Prostate gland (tissue), 2 donors: ENCODE results near the gene CRYBB2. TPM values are rescaled to one million over a fixed set of nuclear protein-coding genes. Genes with fewer than 3 reads are reported as not detected.

Source experiments
- DNase-seq: peaks from one replicate; pipeline ENCODE4 v3.0.0-alpha.2; 2019; ENCODE audit warnings: low spot score
- H3K27ac ChIP-seq, 2 donors: fragments of 200-600 bp; sonication (generic); 2 replicates each; pipeline ENCODE4 v1.5.1; 2017 to 2019
- H3K27me3 ChIP-seq: fragments of 200-600 bp; sonication (generic); replicated peaks from 2 replicates; pipeline ENCODE4 v1.5.1; 2019; ENCODE audit not compliant: insufficient read depth
- H3K36me3 ChIP-seq, 2 donors: fragments of 200-600 bp; sonication (generic); 1 replicate in 1 of 2; 2 replicates in 1 of 2; pipeline versions ENCODE4 v1.5.1 to v1.8.1; 2017 to 2019
- H3K4me1 ChIP-seq: fragments of 200-600 bp; sonication (generic); replicated peaks from 2 replicates; pipeline ENCODE4 v1.5.1; 2019
- H3K4me3 ChIP-seq, 2 donors: fragments of 200-600 bp; sonication (generic); 2 replicates each; pipeline ENCODE4 v1.5.1; 2017 to 2019
- H3K9me3 ChIP-seq: fragments of 200-600 bp; sonication (generic); 2 replicates; pipeline ENCODE4 v1.5.1; 2017
- POLR2A ChIP-seq: fragments of 450-650 bp; IDR thresholded peaks from one replicate; pipeline ENCODE4 v1.6.1; 2016; ENCODE audit warnings: antibody characterized with exemption, mild to moderate bottlenecking
- POLR2AphosphoS5 ChIP-seq: sonication (generic); formaldehyde crosslinking; IDR thresholded peaks from one replicate; pipeline ENCODE4 v1.6.1; 2017; ENCODE audit warnings: antibody characterized with exemption
- WGBS: methylation state at CpG from one replicate; pipeline ENCODE4 v1.1.5; 2018; 5-methylcytosine and 5-hydroxymethylcytosine counted together
- intact Hi-C: fragments of 100-400 bp; cut with DNase I; formaldehyde crosslinking; loops from one replicate; pipeline ENCODE4 v1.14.2; 2022
- total RNA-seq, 2 donors: library from RNA; depleted of rRNA; stranded (reverse); fragments of >200 nt; gene quantifications; one replicate each; pipeline ENCODE4 v1.1.0, GENCODE V29; 2016
- TF ChIP-seq, protein P1 (sequence below), 4 experiments: fragments of 200-600 bp in 2 of 4; fragments of 450-650 bp in 2 of 4; sonication (generic) in 2 of 4; IDR thresholded peaks; 1 replicate in 3 of 4; 2 replicates in 1 of 4; pipeline ENCODE4 v1.5.1; 2016 to 2019; ENCODE audit warnings: antibody characterized with exemption in 4 of 4, mild to moderate bottlenecking in 2 of 4, moderate library complexity in 2 of 4

CRYBB2 gene
- total RNA-seq, 2 donors from 2014 or later: 1.9 TPM; not detected in 1

DNA sequence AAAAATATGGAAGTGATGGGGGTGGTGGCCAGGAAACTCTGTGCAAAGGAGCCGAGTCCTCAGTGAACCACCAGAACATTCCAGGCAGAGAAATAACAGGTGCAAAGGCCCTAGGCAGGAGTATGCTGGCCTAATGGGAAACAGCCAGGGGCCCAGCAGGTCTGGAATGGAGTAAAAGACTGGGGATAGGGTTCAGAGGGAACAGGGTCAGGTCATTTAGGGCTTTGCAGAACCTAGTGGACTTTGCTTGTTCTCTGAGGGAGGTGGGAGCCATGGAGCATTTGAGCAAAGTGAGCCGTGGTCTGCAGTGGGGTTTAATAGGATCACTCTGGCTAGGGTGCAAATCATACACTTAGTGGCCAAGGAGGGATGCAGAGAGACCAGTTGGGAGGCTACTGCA is 11.1 kb upstream of the CRYBB2 start:
- no peaks in the 10 kb centered on the region for H3K36me3 ChIP-seq
- TF ChIP-seq POLR2AphosphoS5: no peak
- TF ChIP-seq POLR2A: no peak
- TF ChIP-seq, protein P1, sequence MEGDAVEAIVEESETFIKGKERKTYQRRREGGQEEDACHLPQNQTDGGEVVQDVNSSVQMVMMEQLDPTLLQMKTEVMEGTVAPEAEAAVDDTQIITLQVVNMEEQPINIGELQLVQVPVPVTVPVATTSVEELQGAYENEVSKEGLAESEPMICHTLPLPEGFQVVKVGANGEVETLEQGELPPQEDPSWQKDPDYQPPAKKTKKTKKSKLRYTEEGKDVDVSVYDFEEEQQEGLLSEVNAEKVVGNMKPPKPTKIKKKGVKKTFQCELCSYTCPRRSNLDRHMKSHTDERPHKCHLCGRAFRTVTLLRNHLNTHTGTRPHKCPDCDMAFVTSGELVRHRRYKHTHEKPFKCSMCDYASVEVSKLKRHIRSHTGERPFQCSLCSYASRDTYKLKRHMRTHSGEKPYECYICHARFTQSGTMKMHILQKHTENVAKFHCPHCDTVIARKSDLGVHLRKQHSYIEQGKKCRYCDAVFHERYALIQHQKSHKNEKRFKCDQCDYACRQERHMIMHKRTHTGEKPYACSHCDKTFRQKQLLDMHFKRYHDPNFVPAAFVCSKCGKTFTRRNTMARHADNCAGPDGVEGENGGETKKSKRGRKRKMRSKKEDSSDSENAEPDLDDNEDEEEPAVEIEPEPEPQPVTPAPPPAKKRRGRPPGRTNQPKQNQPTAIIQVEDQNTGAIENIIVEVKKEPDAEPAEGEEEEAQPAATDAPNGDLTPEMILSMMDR (IDR thresholded peaks at IDR 0.05): no peak
- no peak for DNase-seq
- H3K9me3 ChIP-seq: no peaks in the 10 kb centered on the region
- no peaks in the 10 kb centered on the region for H3K27me3 ChIP-seq
- H3K4me1 ChIP-seq: no peaks in the 10 kb centered on the region
- no peak overlapping the region for H3K27ac ChIP-seq
- 80% methylated on average over 2 of the region's 2 CpGs for WGBS
- no peak overlapping the region for H3K4me3 ChIP-seq
- intact Hi-C loops: no loop called here

DNA sequence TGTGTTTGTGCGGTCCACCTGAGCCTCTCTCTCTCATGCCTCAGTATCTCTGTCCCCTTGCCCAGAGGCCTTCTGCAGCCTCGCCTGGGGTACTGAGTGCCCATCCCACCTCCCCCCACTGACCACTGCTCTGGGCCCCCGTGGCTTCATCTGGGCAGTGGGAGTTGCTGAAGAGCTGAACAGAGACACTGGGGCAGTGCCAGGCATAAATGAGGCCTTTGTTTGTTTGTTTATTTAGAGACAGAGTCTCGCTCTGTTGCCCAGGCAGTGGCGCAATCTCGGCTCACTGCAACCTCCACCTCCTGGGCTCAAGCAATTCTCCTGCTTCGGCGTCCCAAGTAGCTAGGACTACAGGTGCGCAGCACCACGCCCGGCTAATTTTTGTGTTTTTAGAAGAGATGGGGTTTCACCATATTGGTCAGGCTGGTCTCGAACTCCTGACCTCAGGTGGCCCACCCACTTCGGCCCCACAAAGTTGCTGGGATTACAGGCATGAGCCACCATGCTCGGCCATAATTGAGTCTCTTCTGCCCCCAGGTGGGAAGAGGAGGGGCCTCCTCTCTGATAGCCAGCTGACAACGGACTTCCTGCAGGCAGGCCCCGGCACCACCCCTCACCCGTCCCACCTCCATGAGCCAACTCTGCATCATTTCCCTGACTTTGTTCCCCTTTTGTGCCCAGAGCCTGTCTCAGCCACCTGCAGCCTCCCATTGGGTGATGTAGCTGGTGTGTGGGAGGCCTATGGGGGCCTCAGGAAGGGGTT is 10.5 kb upstream of the CRYBB2 start:
- no peaks in the 10 kb centered on the region for H3K9me3 ChIP-seq
- TF ChIP-seq, protein P1 (IDR thresholded peaks at IDR 0.05): no peak
- TF ChIP-seq POLR2A (no peak), POLR2AphosphoS5 (no peak)
- no peaks in the 10 kb centered on the region for H3K4me1 ChIP-seq
- H3K4me3 ChIP-seq: no peak overlapping the region
- 72% methylated on average over 17 of the region's 17 CpGs for WGBS
- no peak for DNase-seq
- H3K27me3 ChIP-seq: no peaks in the 10 kb centered on the region
- H3K27ac ChIP-seq: no peak overlapping the region
- intact Hi-C loops: no loop called here
- no peaks in the 10 kb centered on the region for H3K36me3 ChIP-seq

DNA sequence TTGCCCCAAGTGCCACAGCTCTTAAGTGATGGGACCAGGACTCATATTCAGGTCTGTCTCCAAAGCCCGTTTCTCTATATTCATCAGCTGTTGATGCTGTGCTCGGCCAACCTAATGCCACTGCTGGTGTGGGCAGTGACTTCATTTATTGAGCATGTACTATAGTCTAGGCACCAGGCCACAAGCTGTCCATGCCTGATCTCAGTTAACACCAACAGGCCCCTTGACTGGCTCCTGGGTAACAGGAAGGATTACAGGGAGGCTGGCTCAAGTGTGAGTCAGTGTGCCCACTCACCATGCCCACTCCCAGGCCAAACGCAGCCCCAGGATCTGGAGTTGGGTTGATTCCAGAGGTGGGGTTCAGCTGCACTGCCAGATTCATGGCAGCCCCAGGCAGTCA is 8.6 kb upstream of the CRYBB2 start:
- H3K4me3 ChIP-seq: no peak overlapping the region
- no peaks in the 10 kb centered on the region for H3K27me3 ChIP-seq
- intact Hi-C loops: no loop called here
- H3K27ac ChIP-seq: no peak overlapping the region
- TF ChIP-seq, protein P1 (IDR thresholded peaks at IDR 0.05): no peak
- TF ChIP-seq POLR2AphosphoS5: no peak
- H3K4me1 ChIP-seq: no peaks in the 10 kb centered on the region
- H3K9me3 ChIP-seq: no peaks in the 10 kb centered on the region
- DNase-seq: no peak
- no peaks in the 10 kb centered on the region for H3K36me3 ChIP-seq
- WGBS: 80% methylated on average over 3 of the region's 3 CpGs

DNA sequence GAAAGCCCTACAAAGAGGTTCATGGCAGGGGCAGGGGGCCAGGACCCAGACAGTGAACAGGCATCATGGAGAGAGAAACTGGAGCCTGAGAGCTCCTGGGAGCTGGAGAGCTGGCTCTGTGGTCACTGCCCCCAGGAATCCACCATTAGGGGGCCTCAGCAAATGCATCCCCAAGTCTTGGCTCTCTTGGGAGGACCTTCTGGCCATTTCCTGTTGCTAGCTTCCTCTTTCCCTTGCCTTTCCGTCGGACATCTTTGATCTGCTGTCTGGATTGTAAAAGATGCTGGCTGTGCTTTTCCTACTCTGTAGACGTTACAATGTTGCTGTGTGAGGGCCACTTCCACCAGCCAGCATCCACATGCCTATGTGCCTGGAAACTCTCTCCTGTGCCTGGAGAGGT is 7.1 kb upstream of the CRYBB2 start:
- intact Hi-C loops: no loop called here

DNA sequence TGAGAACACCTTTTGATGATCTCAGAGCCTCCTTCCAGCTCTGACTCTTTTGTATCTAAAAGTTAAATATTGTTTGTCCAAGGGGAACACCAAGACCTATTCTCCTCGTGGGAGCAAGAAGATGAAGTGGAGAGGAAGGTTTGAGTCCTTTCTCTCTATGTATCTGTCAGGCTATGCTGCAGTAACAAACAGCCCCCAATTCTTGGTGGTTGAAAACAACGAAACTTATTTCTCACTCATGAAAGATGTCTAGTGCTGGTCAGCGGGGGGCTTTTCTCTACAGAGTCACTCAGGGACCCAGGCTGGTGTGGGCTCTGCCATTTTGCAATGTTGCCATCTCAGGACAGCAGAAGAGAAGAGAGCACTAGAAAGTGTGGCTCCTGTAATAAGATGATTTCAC is 6.2 kb upstream of the CRYBB2 start:
- H3K4me3 ChIP-seq: no peak overlapping the region
- DNase-seq: no peak
- WGBS: 75% methylated on average over 3 of the region's 3 CpGs
- TF ChIP-seq, protein P1 (IDR thresholded peaks at IDR 0.05): no peak
- TF ChIP-seq POLR2AphosphoS5 (no peak), POLR2A (no peak)
- intact Hi-C loops: no loop called here
- no peak overlapping the region for H3K27ac ChIP-seq
- no peaks in the 10 kb centered on the region for H3K9me3 ChIP-seq
- H3K27me3 ChIP-seq: no peaks in the 10 kb centered on the region
- no peaks in the 10 kb centered on the region for H3K4me1 ChIP-seq
- no peaks in the 10 kb centered on the region for H3K36me3 ChIP-seq

More for the DNA sequence above, 7.1 kb upstream of the CRYBB2 start:
- H3K27me3 ChIP-seq: no peaks in the 10 kb centered on the region
- no peaks in the 10 kb centered on the region for H3K4me1 ChIP-seq
- H3K9me3 ChIP-seq: no peaks in the 10 kb centered on the region
- no peak for DNase-seq
- TF ChIP-seq, protein P1 (IDR thresholded peaks at IDR 0.05): no peak
- 63% methylated on average over 3 of the region's 3 CpGs for WGBS
- no peaks in the 10 kb centered on the region for H3K36me3 ChIP-seq
- H3K27ac ChIP-seq: no peak overlapping the region
- H3K4me3 ChIP-seq: no peak overlapping the region
